ENCODE data around the gene KRT76.

DNA sequence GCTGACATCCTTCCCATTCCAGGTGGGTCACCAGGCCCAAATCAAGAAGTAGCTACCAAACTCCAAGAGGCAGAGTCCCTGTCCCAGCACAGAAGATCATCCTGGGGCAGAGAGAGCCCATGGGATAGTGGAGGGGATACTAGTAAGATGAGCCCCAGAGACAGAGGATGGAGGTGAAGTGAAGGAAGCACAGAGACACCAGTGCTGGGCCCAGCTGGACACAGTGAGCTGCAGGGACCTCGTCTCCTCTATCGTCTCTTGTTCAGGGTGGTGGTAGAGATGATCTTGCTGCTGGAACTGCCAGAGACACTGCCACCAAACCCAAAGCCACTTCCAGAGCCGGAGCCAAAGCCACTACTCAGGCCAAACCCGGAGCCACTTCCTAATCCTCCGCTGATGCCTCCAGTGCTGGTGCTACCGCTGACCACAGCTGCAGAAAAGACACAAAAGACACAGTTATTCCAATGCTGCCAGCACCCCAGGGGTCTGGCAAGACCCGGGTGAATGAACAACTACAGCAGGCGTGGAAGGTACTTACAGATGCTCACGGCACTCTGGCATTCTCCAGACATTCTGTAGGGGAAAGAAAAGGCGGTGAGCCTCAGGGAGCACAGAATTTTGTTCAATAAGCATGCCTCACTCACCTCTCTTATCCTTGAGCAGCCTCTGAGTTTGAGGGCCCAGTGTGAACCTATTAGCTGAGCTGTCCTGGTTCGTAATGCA is 29.8 kb upstream of the KRT76 start:
- TF ChIP-seq NRF1 (IDR thresholded peaks at IDR 0.05; ENCODE audit: low read depth, low read length): no peak
- no peak for TF ChIP-seq YY1 (IDR thresholded peaks at IDR 0.05; ENCODE audit: low read depth)
- TF ChIP-seq, protein P1, sequence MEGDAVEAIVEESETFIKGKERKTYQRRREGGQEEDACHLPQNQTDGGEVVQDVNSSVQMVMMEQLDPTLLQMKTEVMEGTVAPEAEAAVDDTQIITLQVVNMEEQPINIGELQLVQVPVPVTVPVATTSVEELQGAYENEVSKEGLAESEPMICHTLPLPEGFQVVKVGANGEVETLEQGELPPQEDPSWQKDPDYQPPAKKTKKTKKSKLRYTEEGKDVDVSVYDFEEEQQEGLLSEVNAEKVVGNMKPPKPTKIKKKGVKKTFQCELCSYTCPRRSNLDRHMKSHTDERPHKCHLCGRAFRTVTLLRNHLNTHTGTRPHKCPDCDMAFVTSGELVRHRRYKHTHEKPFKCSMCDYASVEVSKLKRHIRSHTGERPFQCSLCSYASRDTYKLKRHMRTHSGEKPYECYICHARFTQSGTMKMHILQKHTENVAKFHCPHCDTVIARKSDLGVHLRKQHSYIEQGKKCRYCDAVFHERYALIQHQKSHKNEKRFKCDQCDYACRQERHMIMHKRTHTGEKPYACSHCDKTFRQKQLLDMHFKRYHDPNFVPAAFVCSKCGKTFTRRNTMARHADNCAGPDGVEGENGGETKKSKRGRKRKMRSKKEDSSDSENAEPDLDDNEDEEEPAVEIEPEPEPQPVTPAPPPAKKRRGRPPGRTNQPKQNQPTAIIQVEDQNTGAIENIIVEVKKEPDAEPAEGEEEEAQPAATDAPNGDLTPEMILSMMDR (IDR thresholded peaks at IDR 0.05): no peak
- no peak for TF ChIP-seq JUND (IDR thresholded peaks at IDR 0.05)
- no peak for TF ChIP-seq EP300 (IDR thresholded peaks at IDR 0.05; ENCODE audit: borderline replicate concordance in 1 of 2, low read depth in 1 of 2, low read length in 1 of 2)
- TF ChIP-seq TAF1 (IDR thresholded peaks at IDR 0.05; ENCODE audit: borderline replicate concordance, low read depth, low read length): no peak
- no peak for TF ChIP-seq PBX3 (IDR thresholded peaks at IDR 0.05)
- no peak for TF ChIP-seq REST (IDR thresholded peaks at IDR 0.05; ENCODE audit: low read depth, low read length)
- TF ChIP-seq, protein P2, sequence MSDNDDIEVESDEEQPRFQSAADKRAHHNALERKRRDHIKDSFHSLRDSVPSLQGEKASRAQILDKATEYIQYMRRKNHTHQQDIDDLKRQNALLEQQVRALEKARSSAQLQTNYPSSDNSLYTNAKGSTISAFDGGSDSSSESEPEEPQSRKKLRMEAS (IDR thresholded peaks at IDR 0.05; ENCODE audit: low read depth): no peak
- no peak for TF ChIP-seq TCF12 (IDR thresholded peaks at IDR 0.05)
- TF ChIP-seq RXRA (IDR thresholded peaks at IDR 0.05; ENCODE audit: borderline replicate concordance, low read depth): no peak
- no peak for TF ChIP-seq RCOR1 (IDR thresholded peaks at IDR 0.05; ENCODE audit: low read length)
- no peak for TF ChIP-seq POLR2AphosphoS5 (IDR thresholded peaks at IDR 0.05; ENCODE audit: low read depth, low read length)
- TF ChIP-seq, protein P3, sequence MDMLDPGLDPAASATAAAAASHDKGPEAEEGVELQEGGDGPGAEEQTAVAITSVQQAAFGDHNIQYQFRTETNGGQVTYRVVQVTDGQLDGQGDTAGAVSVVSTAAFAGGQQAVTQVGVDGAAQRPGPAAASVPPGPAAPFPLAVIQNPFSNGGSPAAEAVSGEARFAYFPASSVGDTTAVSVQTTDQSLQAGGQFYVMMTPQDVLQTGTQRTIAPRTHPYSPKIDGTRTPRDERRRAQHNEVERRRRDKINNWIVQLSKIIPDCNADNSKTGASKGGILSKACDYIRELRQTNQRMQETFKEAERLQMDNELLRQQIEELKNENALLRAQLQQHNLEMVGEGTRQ (IDR thresholded peaks at IDR 0.05; ENCODE audit: borderline replicate concordance, low read depth, low read length): no peak

Data from SK-N-SH (cell line).